H1 (cell line): Measurements from ENCODE around the gene FAM149A. TPM values are rescaled to one million over a fixed set of nuclear protein-coding genes. Genes with fewer than 3 reads are reported as not detected.

Experiments
- ASH2L ChIP-seq: fragments of 200-600, 300-600 bp; sonication (generic); IDR thresholded peaks from one replicate; pipeline ENCODE4 v1.7.1; 2017; ENCODE audit warnings: low read length
- ATF2 ChIP-seq: IDR thresholded peaks from 2 replicates; pipeline ENCODE4 v1.6.1; 2012; ENCODE audit warnings: low read length, inconsistent platforms
- CBX5 ChIP-seq: fragments of 300-800, 300-1000 bp; sonication (generic); IDR thresholded peaks from 2 replicates; pipeline ENCODE4 v1.7.1; 2016; ENCODE audit warnings: antibody characterized with exemption, low read length, low read depth
- CHD1 ChIP-seq: IDR thresholded peaks from 2 replicates; pipeline ENCODE4 v1.6.1; 2012; ENCODE audit warnings: low read depth, low read length, improper control_type of control experiment
- CHD2 ChIP-seq: IDR thresholded peaks from 2 replicates; pipeline ENCODE4 v1.6.1; 2012; ENCODE audit warnings: low read length, improper control_type of control experiment
- CTBP2 ChIP-seq: IDR thresholded peaks from 2 replicates; pipeline ENCODE4 v1.7.0; 2011; ENCODE audit warnings: borderline replicate concordance, mild to moderate bottlenecking, moderate library complexity, mixed read lengths, low read length; ENCODE audit not compliant: insufficient read depth, insufficient read length
- EP300 ChIP-seq, 2 experiments: IDR thresholded peaks; 1 replicate in 1 of 2; 2 replicates in 1 of 2; pipeline ENCODE4 v1.6.1; 2011 to 2012; ENCODE audit warnings: low read depth in 2 of 2, low read length in 2 of 2, mild to moderate bottlenecking in 2 of 2, borderline replicate concordance in 1 of 2, inconsistent platforms in 1 of 2, moderate library complexity in 1 of 2
- GTF2F1 ChIP-seq: IDR thresholded peaks from 2 replicates; pipeline ENCODE4 v1.6.1; 2012; ENCODE audit warnings: low read depth, low read length, improper control_type of control experiment, borderline replicate concordance
- HDAC2 ChIP-seq, 2 experiments: fragments of 300-600 bp in 1 of 2; sonication (generic) in 1 of 2; IDR thresholded peaks; 2 replicates each; pipeline ENCODE4 v1.6.1; 2011 to 2012; ENCODE audit warnings: low read depth in 2 of 2, low read length in 2 of 2, mild to moderate bottlenecking in 2 of 2, moderate library complexity in 2 of 2, borderline replicate concordance in 1 of 2, inconsistent platforms in 1 of 2
- JUN ChIP-seq: IDR thresholded peaks from 2 replicates; pipeline ENCODE4 v1.6.1; 2011; ENCODE audit warnings: low read depth, mild to moderate bottlenecking, improper control_type of control experiment, low read length
- KDM4A ChIP-seq: IDR thresholded peaks from one replicate; pipeline ENCODE4 v1.7.1; 2012; ENCODE audit warnings: low read depth, mild to moderate bottlenecking, moderate library complexity, low read length, inconsistent platforms; ENCODE audit not compliant: severe bottlenecking
- KDM5A ChIP-seq: fragments of 200-600 bp; IDR thresholded peaks from 2 replicates; pipeline ENCODE4 v1.7.1; 2012; ENCODE audit warnings: mild to moderate bottlenecking, low read length, inconsistent platforms, mixed read lengths
- MAX ChIP-seq: IDR thresholded peaks from 2 replicates; pipeline ENCODE4 v1.6.1; 2012; ENCODE audit warnings: inconsistent platforms
- RXRA ChIP-seq: IDR thresholded peaks from 2 replicates; pipeline ENCODE4 v1.6.1; 2011; ENCODE audit warnings: low read depth, mild to moderate bottlenecking, low read length, moderate library complexity; ENCODE audit not compliant: insufficient read depth
- SIN3A ChIP-seq, 2 experiments: IDR thresholded peaks in 1 of 2; conservative IDR thresholded peaks in 1 of 2; 2 replicates each; pipeline ENCODE4 v1.6.1; 2011 to 2012; ENCODE audit warnings: low read length in 2 of 2, improper control_type of control experiment in 1 of 2, low read depth in 1 of 2, mild to moderate bottlenecking in 1 of 2
- SP1 ChIP-seq: IDR thresholded peaks from 2 replicates; pipeline ENCODE4 v1.6.1; 2011; ENCODE audit warnings: low read depth, low read length
- TBP ChIP-seq: IDR thresholded peaks from 2 replicates; pipeline ENCODE4 v1.6.1; 2011; ENCODE audit warnings: low read depth, low read length, improper control_type of control experiment
- TCF12 ChIP-seq: IDR thresholded peaks from 2 replicates; pipeline ENCODE4 v1.6.1; 2011; ENCODE audit warnings: low read depth, mild to moderate bottlenecking, low read length
- YY1 ChIP-seq: IDR thresholded peaks from 2 replicates; pipeline ENCODE4 v1.6.1; 2011; ENCODE audit warnings: low read depth, mild to moderate bottlenecking, low read length
- ZNF274 ChIP-seq: IDR thresholded peaks from 2 replicates; pipeline ENCODE4 v1.7.0; 2012; ENCODE audit warnings: low read length, borderline replicate concordance; ENCODE audit errors: extremely low read depth
- polyA plus RNA-seq, 7 experiments: library from polyadenylated mRNA; depleted of rRNA in 3 of 7; stranded (reverse) in 5 of 7; unstranded in 2 of 7; fragments of >200 nt in 5 of 7; fragments of 200-250 nt in 2 of 7; gene quantifications; 1 replicate in 5 of 7; 2 replicates in 1 of 7; 4 replicates in 1 of 7; pipeline versions ENCODE4 v1.2.1 to v1.2.3, GENCODE V29; 2011 to 2013; ENCODE audit warnings: missing spikeins in 2 of 7, mixed read lengths in 2 of 7
- total RNA-seq: library from RNA; stranded (reverse); fragmentation: NEBNext Ultra II Directional; extraction: Animal tissue kit (Norgen Biotek cat#: 25700); gene quantifications from 2 replicates; pipeline ENCODE4 v1.2.1, GENCODE V29; 2021

The FAM149A gene
- total and polyA plus RNA-seq, 2 of the 8 experiments (the other 6 are each of a cell fraction or from before 2014, with no cell fraction given): 6.1 to 8.5 TPM

- TF ChIP-seq RXRA (0 out of 2 replicates have a peak, but pooled peaks have one; percentile 3), CBX5 (no peak), SIN3A (conservative IDR thresholded peaks at IDR 0.05 in 1 of 2, IDR thresholded peaks at IDR 0.05 in 1 of 2; ENCODE audit: low read depth in 1 of 2, low read length in 2 of 2) (0 out of 4 replicates have a peak, but pooled peaks of 1 of the 2 experiments have one; percentile 25), CHD2 (no peak), ATF2 (no peak), MAX (no peak), KDM5A (no peak), HDAC2 (IDR thresholded peaks at IDR 0.05; ENCODE audit: borderline replicate concordance in 1 of 2, low read depth in 2 of 2, low read length in 2 of 2) (0 out of 4 replicates have a peak, but pooled peaks of 1 of the 2 experiments have one; percentile 58), TCF12 (no peak), TBP (no peak), KDM4A (peak; percentile 95), SP1 (no peak), ZNF274 (no peak), GTF2F1 (no peak), JUN (no peak), CHD1 (no peak), EP300 (IDR thresholded peaks at IDR 0.05; ENCODE audit: borderline replicate concordance in 1 of 2, low read depth in 2 of 2, low read length in 2 of 2) (peak in 1 of 2 experiments; percentile 42; a peak in 1 of 3 replicates), ASH2L (no peak), YY1 (no peak), CTBP2 (no peak)
Measured at GRCh38 chr4:186191200-186192065, 86.9 kb downstream of the FAM149A start, which contains the start of gene CYP4V2 (continued).
